Measurements from ENCODE around the gene ABCA12. TPM values are rescaled to one million over a fixed set of nuclear protein-coding genes. Genes with fewer than 3 reads are reported as not detected.
A peak's percentile ranks its signal among the peaks of the same experiment; 100 is the strongest.
"Not testable (repeated sequence)": the region's sequence is repeated elsewhere in the genome, so short reads cannot be mapped to it uniquely, and the experiment has no call there.

Gene ABCA12, protein sequence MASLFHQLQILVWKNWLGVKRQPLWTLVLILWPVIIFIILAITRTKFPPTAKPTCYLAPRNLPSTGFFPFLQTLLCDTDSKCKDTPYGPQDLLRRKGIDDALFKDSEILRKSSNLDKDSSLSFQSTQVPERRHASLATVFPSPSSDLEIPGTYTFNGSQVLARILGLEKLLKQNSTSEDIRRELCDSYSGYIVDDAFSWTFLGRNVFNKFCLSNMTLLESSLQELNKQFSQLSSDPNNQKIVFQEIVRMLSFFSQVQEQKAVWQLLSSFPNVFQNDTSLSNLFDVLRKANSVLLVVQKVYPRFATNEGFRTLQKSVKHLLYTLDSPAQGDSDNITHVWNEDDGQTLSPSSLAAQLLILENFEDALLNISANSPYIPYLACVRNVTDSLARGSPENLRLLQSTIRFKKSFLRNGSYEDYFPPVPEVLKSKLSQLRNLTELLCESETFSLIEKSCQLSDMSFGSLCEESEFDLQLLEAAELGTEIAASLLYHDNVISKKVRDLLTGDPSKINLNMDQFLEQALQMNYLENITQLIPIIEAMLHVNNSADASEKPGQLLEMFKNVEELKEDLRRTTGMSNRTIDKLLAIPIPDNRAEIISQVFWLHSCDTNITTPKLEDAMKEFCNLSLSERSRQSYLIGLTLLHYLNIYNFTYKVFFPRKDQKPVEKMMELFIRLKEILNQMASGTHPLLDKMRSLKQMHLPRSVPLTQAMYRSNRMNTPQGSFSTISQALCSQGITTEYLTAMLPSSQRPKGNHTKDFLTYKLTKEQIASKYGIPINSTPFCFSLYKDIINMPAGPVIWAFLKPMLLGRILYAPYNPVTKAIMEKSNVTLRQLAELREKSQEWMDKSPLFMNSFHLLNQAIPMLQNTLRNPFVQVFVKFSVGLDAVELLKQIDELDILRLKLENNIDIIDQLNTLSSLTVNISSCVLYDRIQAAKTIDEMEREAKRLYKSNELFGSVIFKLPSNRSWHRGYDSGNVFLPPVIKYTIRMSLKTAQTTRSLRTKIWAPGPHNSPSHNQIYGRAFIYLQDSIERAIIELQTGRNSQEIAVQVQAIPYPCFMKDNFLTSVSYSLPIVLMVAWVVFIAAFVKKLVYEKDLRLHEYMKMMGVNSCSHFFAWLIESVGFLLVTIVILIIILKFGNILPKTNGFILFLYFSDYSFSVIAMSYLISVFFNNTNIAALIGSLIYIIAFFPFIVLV (N-terminal part only)
- total RNA-seq (not detected), polyA plus RNA-seq (not detected)

DNA sequence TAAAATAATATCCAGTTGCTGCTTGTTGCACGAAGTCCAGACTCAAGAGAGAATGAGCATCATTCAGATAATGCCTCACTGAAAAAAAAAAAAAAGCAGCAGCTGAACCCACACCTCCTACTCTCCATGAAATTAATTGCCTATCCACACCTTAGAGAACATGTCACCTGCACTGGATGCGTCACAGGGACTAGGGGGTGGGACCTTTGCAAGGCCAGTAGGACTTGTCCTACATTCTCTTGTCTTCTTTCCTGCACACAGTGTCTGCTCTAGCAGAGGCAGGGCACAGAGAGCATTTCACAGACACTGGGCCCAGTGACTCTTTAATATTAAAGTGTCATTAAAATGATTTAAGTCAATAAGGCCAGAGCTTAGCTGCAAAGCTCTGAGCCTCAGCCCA, at the start of gene ABCA12:
TSS of gene ABCA12 (minus strand) at position 148 of the 400 bp plus-strand sequence. CDS start 418 bp downstream, outside the sequence.
- no peak for ATAC-seq (ENCODE audit: low read depth in 2 of 2)
- H3K27me3 Mint-ChIP-seq = peaks cover 4% of the 10 kb centered on the region
- no peak for DNase-seq
- no peaks in the 10 kb centered on the region for H3K36me3 ChIP-seq (ENCODE audit: control insufficient read depth, insufficient read depth, low read length)
- H3K4me1 ChIP-seq (ENCODE audit: control insufficient read depth, insufficient read depth, low read length, poor library complexity, severe bottlenecking) = no peaks in the 10 kb centered on the region
- H3K9me3 ChIP-seq (ENCODE audit: control insufficient read depth in 2 of 2, low read length in 2 of 2) = no peaks in the 10 kb centered on the region
- H3K36me3 Mint-ChIP-seq = no peaks in the 10 kb centered on the region
- H3K27me3 ChIP-seq (ENCODE audit: control insufficient read depth, insufficient read depth, low read length) = no peaks in the 10 kb centered on the region
- H3K9me3 Mint-ChIP-seq = peaks cover 0 to 6% (median 0%) of the 10 kb centered on the region in 7 donors
- no peak within 1 kb of the TSS for H3K4me3 Mint-ChIP-seq
- no peaks in the 10 kb centered on the region for H3K4me1 Mint-ChIP-seq
- H3K4me3 ChIP-seq (ENCODE audit: low read depth, low read length) = no peak within 1 kb of the TSS
- no peak within 1 kb of the TSS for H3K27ac ChIP-seq (ENCODE audit: insufficient read depth, low read length, poor library complexity, severe bottlenecking)
- no peak within 1 kb of the TSS for H3K27ac Mint-ChIP-seq

DNA sequence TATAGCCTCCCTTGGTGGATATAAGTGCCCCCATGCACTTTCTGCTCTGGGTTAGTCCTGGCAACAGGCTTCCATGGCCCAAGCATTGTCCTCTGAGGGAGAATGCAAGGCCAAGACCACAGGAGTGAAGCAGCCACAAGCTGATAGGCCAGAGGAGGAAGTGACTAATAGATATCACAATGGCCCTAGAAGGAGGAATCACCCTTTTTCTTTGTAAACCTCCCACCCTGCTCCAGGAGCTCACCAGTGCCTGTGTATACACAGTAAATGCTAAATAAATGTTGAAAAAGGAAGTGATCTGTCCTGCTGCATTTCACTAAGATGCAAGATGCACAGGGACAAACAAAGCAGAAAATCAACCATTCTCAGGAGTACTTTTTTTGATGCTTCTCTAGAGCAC, 49.7 kb upstream of the ABCA12 start:
- peaks cover 0 to 5% (median 0%) of the 10 kb centered on the region in 7 donors for H3K9me3 Mint-ChIP-seq
- H3K36me3 Mint-ChIP-seq = no peaks in the 10 kb centered on the region
- Histone ChIP-seq H3K27ac (ENCODE audit: insufficient read depth, low read length, poor library complexity, severe bottlenecking) (no peak overlapping the region), H3K4me1 (ENCODE audit: control insufficient read depth, insufficient read depth, low read length, poor library complexity, severe bottlenecking) (no peaks in the 10 kb centered on the region), H3K27me3 (ENCODE audit: control insufficient read depth, insufficient read depth, low read length) (no peaks in the 10 kb centered on the region), H3K9me3 (ENCODE audit: control insufficient read depth in 2 of 2, low read length in 2 of 2) (no peaks in the 10 kb centered on the region), H3K36me3 (ENCODE audit: control insufficient read depth, insufficient read depth, low read length) (no peaks in the 10 kb centered on the region), H3K4me3 (ENCODE audit: low read depth, low read length) (no peak overlapping the region)
- H3K27ac Mint-ChIP-seq = no peak overlapping the region
- H3K27me3 Mint-ChIP-seq = no peaks in the 10 kb centered on the region
- DNase-seq (no peak), ATAC-seq (ENCODE audit: low read depth in 2 of 2) (no peak)
- no peak overlapping the region for H3K4me3 Mint-ChIP-seq
- no peaks in the 10 kb centered on the region for H3K4me1 Mint-ChIP-seq

DNA sequence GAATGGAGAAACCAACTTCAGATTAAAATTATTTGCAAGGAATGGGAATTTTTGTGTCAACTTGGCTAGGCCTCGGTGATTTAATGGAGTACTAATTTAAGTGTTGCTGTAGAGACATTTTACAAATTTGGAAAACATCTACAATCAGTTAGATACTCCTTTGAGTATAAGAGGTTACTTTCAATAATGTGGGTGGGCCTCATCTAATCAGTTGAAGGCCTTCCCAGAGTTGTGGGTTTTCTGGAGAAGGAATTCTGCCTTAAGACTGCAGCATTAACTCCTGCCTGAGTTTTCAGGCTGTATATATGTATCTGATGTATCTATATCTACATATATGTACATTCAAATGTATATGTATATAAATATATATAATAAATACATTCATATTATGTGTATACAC, 47.6 kb upstream of the ABCA12 start:
- no peaks in the 10 kb centered on the region for H3K9me3 ChIP-seq (ENCODE audit: control insufficient read depth in 2 of 2, low read length in 2 of 2)
- no peak overlapping the region for H3K4me3 ChIP-seq (ENCODE audit: low read depth, low read length)
- no peak for ATAC-seq (ENCODE audit: low read depth in 2 of 2)
- no peak overlapping the region for H3K27ac ChIP-seq (ENCODE audit: insufficient read depth, low read length, poor library complexity, severe bottlenecking)
- Mint-ChIP-seq H3K4me1 (peaks cover 0 to 2% (median 0%) of the 10 kb centered on the region in 4 donors), H3K4me3 (no peak overlapping the region), H3K36me3 (no peaks in the 10 kb centered on the region), H3K27ac (no peak overlapping the region), H3K27me3 (no peaks in the 10 kb centered on the region), H3K9me3 (peaks cover 0 to 11% (median 4%) of the 10 kb centered on the region in 7 donors)
- H3K27me3 ChIP-seq (ENCODE audit: control insufficient read depth, insufficient read depth, low read length) = no peaks in the 10 kb centered on the region
- H3K4me1 ChIP-seq (ENCODE audit: control insufficient read depth, insufficient read depth, low read length, poor library complexity, severe bottlenecking) = no peaks in the 10 kb centered on the region
- DNase-seq = no peak
- H3K36me3 ChIP-seq (ENCODE audit: control insufficient read depth, insufficient read depth, low read length) = no peaks in the 10 kb centered on the region

DNA sequence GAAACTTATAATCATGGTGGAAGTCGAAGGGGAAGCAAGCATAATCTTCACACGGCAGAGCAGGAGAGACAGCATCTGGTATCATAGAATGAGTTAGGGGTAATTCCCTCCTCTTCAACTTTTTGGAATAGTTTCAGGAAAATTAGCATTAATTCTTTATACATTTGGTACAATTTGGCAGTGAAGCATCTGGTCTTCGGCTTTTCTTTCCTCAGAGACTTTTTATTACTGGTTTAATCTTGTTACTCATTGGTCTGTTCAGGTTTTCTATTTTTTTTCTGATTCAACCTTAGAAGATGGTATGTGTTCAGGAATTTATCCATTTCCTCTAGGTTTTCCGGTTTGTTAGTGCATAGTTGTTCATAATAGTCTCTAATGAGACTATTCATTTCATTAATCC, 39.7 kb upstream of the ABCA12 start:
- H3K9me3 ChIP-seq (ENCODE audit: control insufficient read depth in 2 of 2, low read length in 2 of 2) = no peaks in the 10 kb centered on the region
- H3K27ac ChIP-seq (ENCODE audit: insufficient read depth, low read length, poor library complexity, severe bottlenecking) = no peak overlapping the region
- Mint-ChIP-seq H3K4me3 (no peak overlapping the region), H3K4me1 (peaks cover 0 to 2% (median 0%) of the 10 kb centered on the region in 4 donors), H3K36me3 (no peaks in the 10 kb centered on the region), H3K9me3 (peaks cover 1 to 9% (median 4%) of the 10 kb centered on the region in 7 donors), H3K27ac (no peak overlapping the region), H3K27me3 (no peaks in the 10 kb centered on the region)
- H3K27me3 ChIP-seq (ENCODE audit: control insufficient read depth, insufficient read depth, low read length) = no peaks in the 10 kb centered on the region
- no peak overlapping the region for H3K4me3 ChIP-seq (ENCODE audit: low read depth, low read length)
- DNase-seq (no peak), ATAC-seq (ENCODE audit: low read depth in 2 of 2) (no peak)
- no peaks in the 10 kb centered on the region for H3K4me1 ChIP-seq (ENCODE audit: control insufficient read depth, insufficient read depth, low read length, poor library complexity, severe bottlenecking)
- no peaks in the 10 kb centered on the region for H3K36me3 ChIP-seq (ENCODE audit: control insufficient read depth, insufficient read depth, low read length)

DNA sequence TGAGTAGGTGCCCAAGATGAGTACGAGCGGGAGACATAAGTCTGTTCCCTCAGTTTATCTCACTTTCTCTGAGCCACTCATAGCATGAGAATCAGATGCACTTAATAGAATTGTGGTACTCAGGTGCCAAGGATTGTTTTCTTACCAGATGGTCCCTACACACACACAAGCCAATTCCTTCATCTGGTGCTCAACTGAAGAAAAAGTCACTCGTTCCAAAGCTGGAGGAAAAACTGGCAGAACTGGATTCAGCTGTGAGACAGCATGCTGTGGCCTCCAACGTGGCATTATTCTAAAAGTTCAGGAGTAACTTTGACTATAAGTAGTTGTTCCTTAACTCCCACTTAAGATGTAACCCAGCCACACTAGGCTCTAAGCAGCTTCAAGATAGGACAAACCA, 33.4 kb upstream of the ABCA12 start:
- peak overlapping the region in 2 of 3 donors; percentile 39 to 65 for H3K27ac Mint-ChIP-seq

DNA sequence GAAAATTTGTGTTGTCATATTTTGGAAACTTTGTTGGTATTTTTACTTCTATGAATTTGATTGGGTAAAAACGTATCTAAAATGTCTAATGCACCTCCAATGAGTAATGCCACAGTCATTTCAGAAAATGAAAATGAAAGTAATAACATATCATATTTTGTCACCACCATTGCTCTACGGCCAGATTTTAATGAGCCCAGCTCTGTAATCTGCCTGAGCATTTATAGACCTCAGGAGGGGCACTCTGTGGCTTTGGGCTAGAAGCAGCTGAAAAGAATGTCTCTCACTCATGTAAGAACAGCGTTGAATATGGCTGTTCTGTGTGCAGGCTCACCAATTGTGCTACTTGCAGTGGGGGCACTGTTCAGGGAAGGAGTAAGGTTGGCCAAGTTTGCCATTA, 32.7 kb upstream of the ABCA12 start:
- DNase-seq (peak in 1 of 3 donors; percentile 35), ATAC-seq (ENCODE audit: low read depth in 2 of 2) (peak in 1 of 2 donors; percentile 60)

More for the DNA sequence above, 33.4 kb upstream of the ABCA12 start:
- Histone ChIP-seq H3K4me3 (ENCODE audit: low read depth, low read length) (no peak overlapping the region), H3K27me3 (ENCODE audit: control insufficient read depth, insufficient read depth, low read length) (no peaks in the 10 kb centered on the region), H3K27ac (ENCODE audit: insufficient read depth, low read length, poor library complexity, severe bottlenecking) (no peak overlapping the region), H3K9me3 (ENCODE audit: control insufficient read depth in 2 of 2, low read length in 2 of 2) (no peaks in the 10 kb centered on the region), H3K4me1 (ENCODE audit: control insufficient read depth, insufficient read depth, low read length, poor library complexity, severe bottlenecking) (no peaks in the 10 kb centered on the region), H3K36me3 (ENCODE audit: control insufficient read depth, insufficient read depth, low read length) (no peaks in the 10 kb centered on the region)
- peaks cover 0 to 4% (median 0%) of the 10 kb centered on the region in 7 donors for H3K9me3 Mint-ChIP-seq
- H3K36me3 Mint-ChIP-seq = no peaks in the 10 kb centered on the region
- peak overlapping the region in 3 of 4 donors; percentile 43 to 72 (median 44) for H3K4me3 Mint-ChIP-seq
- H3K27me3 Mint-ChIP-seq = no peaks in the 10 kb centered on the region
- DNase-seq = no peak
- no peak for ATAC-seq (ENCODE audit: low read depth in 2 of 2)
- H3K4me1 Mint-ChIP-seq = peaks cover 0 to 19% (median 9%) of the 10 kb centered on the region in 4 donors

DNA sequence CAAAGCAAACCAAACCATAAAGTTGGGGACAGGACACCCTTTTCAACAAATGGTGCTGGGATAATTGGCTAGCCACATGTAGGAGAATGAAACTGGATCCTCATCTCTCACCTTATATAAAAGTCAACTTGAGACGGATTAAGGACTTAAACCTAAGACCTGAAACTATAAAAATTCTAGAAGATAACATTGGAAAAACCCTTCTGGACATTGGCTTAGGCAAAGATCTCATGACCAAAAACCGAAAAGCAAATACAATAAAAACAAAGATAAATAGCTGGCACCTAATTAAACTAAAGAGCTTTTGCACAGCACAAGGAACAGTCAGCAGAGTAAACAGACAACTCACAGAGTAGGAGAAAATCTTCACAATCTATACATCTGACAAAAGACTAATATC, 28.1 kb upstream of the ABCA12 start:
- not testable (repeated sequence) for H3K27me3 ChIP-seq (ENCODE audit: control insufficient read depth, insufficient read depth, low read length); H3K27me3 Mint-ChIP-seq; H3K9me3 ChIP-seq (ENCODE audit: control insufficient read depth in 2 of 2, low read length in 2 of 2); H3K4me1 ChIP-seq (ENCODE audit: control insufficient read depth, insufficient read depth, low read length, poor library complexity, severe bottlenecking); H3K4me3 ChIP-seq (ENCODE audit: low read depth, low read length); H3K27ac Mint-ChIP-seq; H3K27ac ChIP-seq (ENCODE audit: insufficient read depth, low read length, poor library complexity, severe bottlenecking); DNase-seq; H3K36me3 ChIP-seq (ENCODE audit: control insufficient read depth, insufficient read depth, low read length); ATAC-seq (ENCODE audit: low read depth in 2 of 2); H3K36me3 Mint-ChIP-seq; H3K4me3 Mint-ChIP-seq
- Mint-ChIP-seq H3K4me1 (peaks cover 0 to 16% (median 8%) of the 10 kb centered on the region in 4 donors), H3K9me3 (peaks cover 1 to 10% (median 5%) of the 10 kb centered on the region in 7 donors)

More for the DNA sequence above, 32.7 kb upstream of the ABCA12 start:
- Mint-ChIP-seq H3K9me3 (peaks cover 0 to 4% (median 0%) of the 10 kb centered on the region in 7 donors), H3K27ac (peak overlapping the region; percentile 39 to 88 (median 65)), H3K27me3 (no peaks in the 10 kb centered on the region), H3K4me3 (peak overlapping the region in 3 of 4 donors; percentile 43 to 72 (median 44)), H3K36me3 (no peaks in the 10 kb centered on the region), H3K4me1 (peaks cover 0 to 19% (median 9%) of the 10 kb centered on the region in 4 donors)
- Histone ChIP-seq H3K27ac (ENCODE audit: insufficient read depth, low read length, poor library complexity, severe bottlenecking) (no peak overlapping the region), H3K9me3 (ENCODE audit: control insufficient read depth in 2 of 2, low read length in 2 of 2) (no peaks in the 10 kb centered on the region), H3K4me1 (ENCODE audit: control insufficient read depth, insufficient read depth, low read length, poor library complexity, severe bottlenecking) (no peaks in the 10 kb centered on the region), H3K4me3 (ENCODE audit: low read depth, low read length) (peak overlapping the region; percentile 73), H3K36me3 (ENCODE audit: control insufficient read depth, insufficient read depth, low read length) (no peaks in the 10 kb centered on the region), H3K27me3 (ENCODE audit: control insufficient read depth, insufficient read depth, low read length) (no peaks in the 10 kb centered on the region)
